Activated naive CD4-positive, alpha-beta T cell treated with anti-CD3 and anti-CD28 coated beads, Interleukin-2, amount 50 U/mL, for 16 hours (primary cell): ENCODE data around the gene CKMT2.
"Not testable (repeated sequence)": the region's sequence is repeated elsewhere in the genome, so short reads cannot be mapped to it uniquely, and the experiment has no call there.

Source experiments
- DNase-seq: peaks from one replicate; pipeline ENCODE4 v3.0.0-alpha.2; 2020

The CKMT2 gene

DNA sequence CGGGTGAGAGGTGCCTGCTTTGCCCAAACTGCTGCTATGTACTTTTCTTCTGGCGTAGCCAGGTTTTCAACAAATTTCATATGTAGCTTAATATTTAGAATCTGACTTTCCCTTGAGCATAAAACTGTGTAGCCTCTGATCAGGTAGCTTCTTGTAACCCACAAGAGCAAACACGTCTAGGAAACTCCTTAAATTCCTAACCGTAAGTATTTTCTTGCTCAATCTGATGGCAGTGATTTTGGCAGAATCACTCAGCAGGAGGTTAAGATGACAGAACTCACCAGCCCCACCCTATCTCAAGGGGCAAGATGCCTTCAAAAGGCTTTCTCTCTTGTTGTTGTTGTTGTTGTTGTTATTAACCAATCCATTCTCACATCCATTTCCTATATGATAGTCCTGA, 20.8 kb downstream of the CKMT2 start:
- no peak for DNase-seq

DNA sequence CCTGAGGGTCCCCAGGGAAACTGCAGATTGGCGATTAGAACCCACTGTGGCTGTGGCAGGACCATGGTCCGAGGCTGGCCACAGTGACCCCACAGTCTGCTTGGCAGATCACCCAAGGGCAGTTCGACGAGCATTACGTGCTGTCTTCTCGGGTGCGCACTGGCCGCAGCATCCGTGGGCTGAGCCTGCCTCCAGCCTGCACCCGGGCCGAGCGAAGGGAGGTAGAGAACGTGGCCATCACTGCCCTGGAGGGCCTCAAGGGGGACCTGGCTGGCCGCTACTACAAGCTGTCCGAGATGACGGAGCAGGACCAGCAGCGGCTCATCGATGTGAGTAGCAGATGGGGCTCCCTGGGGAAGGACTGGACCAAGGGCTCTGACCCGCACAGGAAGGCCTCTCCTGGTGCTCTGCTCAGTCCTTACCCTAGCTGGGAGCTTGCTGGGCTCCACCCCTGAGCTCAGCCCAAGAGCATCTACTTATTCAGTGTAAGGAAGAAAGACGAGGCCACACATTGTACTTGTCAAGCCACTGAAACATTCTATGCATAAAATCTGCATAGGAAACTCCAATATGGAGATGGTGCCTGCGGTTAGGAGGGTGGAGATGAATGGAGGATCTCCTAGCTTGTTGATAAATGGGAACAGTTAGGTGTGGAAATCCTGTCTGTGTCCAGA, 21.9 kb downstream of the CKMT2 start:
- no peak for DNase-seq

DNA sequence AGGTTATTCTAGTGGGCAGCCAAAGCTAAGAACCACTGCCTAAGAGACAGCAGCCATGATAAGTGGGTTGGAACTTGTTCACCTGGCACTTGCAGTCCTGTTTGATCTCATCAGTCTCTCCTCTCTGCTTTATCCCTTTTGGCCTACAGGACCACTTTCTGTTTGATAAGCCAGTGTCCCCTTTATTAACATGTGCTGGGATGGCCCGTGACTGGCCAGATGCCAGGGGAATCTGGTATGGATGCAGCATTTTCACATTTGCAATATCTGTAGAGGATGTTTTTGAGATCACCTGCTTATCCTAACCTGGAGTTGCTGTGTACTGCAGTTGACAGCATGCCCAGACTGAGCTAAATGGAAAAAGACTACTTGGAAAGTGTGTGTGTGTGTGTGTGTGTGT, 23.6 kb downstream of the CKMT2 start:
- no peak for DNase-seq

DNA sequence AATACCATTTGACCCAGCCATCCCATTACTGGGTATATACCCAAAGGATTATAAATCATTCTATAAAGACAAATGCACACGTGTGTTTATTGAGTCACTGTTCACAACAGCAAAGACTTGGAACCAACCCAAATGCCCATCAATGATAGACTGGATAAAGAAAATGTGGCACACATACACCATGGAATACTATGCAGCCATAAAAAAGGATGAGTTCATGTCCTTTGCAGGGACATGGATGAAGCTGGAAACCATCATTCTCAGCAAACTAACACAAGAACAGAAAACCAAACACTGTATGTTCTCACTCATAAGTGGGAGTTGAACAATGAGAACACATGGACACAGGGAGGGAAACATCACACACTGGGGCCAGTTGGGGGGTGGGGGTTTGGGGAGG, 29.7 kb downstream of the CKMT2 start:
- DNase-seq, result not testable (repeated sequence)

DNA sequence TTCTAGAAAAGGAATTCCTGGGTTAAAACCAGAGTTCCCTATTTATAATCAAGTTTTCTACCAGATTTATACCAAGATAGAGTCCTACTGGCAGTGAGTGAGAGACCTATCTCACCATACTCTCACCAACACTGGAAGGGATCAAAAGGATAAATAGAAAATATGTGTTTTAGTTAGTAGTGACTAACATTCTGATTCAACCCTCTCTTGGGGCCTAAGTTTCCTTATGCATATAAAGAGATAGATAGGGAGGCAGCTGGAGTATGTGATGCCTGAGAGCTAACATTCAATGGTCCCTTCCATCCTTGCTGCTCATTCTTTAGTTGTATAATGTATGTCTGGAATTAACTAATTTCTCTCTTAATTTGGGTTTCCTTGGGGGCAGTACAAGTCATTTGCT, 32.0 kb downstream of the CKMT2 start:
- DNase-seq, result no peak

DNA sequence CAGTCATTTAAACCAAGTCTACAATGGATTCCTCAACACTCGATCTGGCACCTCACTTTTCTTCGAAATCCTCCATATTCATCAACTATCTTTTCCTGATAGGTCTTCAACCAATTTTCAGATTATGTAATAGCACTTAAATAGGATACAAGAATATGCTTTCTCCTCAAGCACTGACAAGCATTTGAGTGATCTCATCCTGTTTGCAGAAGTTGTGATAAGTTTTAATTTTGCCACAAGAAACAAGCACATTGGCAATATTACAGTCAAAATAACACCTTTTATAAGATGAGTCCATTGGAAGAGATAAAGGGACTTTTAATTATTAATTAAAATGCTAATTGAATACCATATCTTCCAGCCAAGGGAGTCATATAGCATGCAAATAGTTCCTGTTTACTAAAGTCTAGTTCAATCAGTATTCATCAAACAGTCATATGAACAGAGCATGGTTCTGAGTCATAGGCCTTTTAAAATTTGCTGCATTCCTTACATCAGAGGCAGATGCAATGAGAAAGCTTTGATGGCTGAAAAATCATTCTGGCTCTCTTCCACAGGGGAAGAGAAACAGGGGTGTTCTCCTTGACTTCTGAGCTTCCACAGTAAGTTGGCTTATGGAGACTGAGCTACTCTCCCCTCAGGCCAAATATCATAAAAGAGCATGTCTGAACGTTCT, 35.5 kb downstream of the CKMT2 start:
- no peak for DNase-seq

DNA sequence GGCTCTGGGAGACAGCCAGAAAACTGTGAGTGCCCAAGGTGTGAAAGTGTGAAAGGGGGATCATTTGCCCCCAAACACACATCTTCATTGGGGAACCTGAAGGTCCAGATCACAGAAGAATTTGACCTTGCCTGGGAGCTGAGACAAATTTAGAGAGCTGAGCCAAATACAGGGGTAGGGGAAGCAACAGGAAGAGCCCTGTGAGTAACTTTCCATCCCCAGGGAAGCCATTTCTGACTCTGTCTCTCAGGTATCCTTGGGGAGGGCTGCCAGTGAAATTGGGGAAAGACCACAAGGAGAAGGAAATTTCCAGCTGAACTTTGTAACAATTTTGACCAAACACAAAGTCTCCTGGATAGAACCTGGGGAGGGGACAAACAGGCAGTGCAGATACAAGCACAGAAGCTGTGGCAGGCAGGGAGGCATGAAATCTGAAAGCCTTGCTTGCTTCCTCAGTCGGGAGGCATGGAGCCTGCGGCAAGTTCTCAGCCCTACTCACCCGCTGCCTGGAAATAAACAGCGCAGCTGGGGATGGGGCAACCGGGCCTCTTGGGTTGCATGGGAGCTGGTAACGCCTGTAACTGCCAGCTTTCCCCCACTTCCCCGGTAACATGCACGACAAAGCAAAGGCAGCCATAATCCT, 36.8 kb downstream of the CKMT2 start:
- DNase-seq, result no peak

DNA sequence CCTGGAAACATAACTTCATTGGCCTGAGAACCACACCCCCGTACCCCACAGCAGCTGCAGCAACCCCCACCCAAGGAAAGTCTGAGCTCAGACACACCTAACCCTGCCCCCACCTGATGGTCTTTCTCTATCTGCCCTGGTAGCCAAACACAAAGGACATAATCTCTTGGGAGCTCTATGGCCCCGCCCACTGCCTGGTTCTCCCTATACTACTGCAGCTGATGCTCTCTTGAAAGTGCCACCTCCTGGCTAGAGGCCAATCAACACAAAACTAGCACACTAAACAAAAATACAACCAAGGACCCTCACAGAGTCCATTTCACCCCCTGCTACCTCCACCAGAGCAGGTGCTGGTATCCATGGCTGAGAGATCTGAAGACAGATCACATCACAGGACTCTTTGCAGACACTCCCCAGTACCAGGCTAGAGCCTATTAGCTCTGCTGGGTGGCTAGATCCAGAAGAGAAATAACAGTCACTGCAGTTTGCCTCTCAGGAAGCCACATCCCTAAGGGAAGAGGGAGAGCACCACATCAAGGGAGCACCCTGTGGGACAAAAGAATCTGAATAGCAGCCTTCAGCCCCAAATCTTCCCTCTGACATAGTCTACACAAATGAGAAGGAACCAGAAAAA, 37.4 kb downstream of the CKMT2 start:
- not testable (repeated sequence) for DNase-seq

DNA sequence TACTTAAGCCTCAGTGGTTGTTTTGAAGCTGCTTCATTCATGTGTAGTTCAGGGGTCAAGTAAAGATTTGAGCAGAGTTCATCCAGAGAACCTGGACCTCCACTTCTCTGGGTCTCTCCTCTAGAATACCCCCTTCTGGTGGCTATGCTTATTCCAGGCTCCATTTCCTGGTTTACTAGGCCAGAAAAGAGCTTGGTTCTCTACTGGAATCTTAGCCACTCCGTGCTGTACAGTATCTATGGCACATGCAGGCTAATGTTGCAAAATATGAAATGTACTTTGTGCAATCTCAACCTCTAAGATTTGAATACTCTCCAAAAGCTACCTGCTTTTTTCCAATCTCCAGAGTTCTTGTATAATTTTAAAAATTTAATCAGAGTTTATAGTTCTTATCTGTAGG, 50.9 kb downstream of the CKMT2 start:
- no peak for DNase-seq

DNA sequence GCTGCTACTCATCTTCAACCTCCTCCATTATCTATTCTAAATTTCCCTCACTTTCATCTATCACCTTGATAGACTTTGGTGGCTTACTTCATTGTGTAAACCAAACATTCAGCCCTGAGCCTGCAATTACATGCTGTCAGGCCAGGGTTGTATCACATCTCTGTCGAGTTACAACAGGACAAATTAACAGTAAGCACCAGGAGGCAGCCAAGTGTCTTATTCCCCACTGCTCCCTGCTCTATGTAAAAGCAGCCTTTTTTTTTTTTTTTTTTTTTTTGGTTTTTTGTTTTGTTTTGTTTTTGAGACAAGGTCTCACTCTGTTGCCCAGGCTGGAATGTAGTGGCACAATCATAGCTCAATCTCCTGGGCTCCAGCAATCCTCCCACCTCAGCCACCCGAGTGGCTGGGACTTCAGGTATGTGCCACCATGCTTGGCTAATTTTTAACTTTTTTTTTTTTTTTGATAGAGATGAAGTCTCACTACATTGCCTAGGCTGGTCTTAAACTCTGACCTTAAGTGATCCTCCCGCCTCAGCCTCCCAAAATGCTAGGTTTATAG, 53.0 kb downstream of the CKMT2 start:
- DNase-seq, result no peak

DNA sequence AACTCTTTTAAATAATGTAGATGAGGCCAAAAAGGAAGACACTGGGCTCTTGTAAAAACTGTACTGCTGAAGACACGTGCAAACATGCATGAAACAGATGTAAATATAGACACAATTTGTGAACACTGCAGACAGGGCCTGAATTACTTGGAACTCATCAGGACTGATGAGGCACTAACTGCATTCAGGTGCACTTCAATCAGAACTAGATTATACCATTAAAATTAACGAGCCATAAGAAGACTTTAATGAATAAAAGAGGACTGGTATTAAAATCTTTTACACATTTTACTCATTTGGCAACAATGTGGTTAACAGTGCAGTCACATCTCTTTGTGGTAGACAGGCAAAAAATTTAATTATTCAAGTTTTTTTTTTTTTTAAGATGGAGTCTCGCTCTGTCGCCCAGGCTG, 54.9 kb downstream of the CKMT2 start:
- no peak for DNase-seq

DNA sequence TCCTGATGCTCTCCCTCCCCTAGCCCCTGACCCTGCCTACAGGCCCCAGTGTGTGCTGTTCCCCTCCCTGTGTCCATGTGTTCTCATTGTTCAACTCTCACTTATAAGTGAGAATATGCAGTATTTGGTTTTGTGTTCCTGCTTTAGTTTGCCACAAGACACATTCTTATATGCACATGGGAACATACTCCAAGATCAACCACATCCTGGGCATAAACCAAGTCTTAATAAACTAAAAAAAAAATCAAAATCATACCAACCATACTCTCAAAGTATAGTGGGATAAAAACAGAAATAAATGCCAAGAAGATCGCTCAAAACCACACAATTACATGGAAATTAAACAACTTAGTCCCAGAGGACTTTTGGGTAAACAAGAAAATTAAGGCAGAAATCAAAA, 57.0 kb downstream of the CKMT2 start:
- DNase-seq, result no peak

DNA sequence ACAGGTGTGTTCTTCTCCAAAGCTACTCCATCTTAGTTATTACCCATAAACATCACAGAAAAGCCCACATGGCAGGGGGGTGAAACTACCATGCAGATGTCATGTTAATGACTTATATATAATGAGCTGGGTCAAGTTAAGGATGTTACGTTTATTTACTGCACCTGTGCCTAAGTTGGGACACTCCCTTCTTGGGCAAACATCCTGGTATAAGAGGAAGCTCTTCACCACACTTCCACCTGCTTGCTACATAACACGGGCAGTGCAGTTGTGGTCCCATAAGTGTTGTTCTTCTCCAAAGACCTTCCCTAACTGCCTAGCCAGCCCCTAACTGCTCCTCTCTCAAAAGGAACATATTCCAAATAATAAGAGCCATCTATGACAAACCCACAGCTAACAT, 59.0 kb downstream of the CKMT2 start:
- no peak for DNase-seq

DNA sequence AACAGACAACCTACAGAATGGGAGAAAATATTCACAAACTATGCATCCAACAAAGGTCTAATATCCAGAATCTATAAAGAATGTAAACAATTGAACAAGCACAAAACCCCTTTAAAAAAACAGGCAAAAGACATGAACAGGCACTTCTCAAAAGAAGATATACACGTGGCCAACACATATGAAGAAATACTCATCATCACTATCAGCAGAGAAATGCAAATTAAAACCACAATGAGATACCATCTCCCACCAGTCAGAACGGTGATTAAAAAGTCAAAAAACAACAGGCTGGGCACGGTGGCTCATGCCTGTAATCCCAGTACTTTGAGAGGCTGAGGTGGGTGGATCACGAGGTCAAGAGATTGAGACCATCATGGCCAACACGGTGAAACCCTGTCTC, 60.9 kb downstream of the CKMT2 start:
- not testable (repeated sequence) for DNase-seq

DNA sequence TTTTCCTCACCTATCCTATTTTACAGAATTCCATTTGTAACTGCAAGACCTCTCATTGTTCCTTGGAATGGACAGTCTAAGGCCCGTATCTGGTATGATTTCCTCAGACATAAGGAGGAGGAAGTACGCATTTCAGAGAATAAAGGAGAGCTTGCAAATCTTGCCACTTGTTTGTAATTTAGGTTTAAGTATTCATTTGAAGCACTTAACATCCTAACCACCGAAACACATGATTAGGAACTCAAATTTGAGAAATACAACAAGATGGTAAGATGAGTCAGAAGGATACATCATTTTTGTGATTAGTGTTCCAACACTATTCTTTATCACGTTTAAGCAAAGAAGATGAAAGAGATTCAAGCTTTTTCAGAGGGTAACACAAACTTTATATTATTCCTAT, 64.4 kb downstream of the CKMT2 start:
- no peak for DNase-seq

DNA sequence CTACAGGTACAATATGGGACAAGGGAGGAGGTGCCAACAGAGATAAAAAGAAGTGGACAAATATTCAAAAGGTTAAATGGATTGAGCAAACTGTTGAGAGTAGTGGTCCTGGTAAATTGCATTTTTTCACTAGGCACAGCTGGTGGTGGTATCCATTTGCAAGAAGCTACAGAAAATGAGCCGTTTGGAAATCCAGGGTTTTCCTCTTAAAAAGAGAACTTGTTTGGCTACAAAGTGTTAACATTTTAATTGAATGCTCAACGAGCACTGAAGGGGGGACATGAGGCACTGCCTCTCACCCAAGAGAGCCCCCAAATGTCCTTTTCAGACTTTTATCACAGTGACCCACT, 67.8 kb downstream of the CKMT2 start:
- DNase-seq, result no peak

DNA sequence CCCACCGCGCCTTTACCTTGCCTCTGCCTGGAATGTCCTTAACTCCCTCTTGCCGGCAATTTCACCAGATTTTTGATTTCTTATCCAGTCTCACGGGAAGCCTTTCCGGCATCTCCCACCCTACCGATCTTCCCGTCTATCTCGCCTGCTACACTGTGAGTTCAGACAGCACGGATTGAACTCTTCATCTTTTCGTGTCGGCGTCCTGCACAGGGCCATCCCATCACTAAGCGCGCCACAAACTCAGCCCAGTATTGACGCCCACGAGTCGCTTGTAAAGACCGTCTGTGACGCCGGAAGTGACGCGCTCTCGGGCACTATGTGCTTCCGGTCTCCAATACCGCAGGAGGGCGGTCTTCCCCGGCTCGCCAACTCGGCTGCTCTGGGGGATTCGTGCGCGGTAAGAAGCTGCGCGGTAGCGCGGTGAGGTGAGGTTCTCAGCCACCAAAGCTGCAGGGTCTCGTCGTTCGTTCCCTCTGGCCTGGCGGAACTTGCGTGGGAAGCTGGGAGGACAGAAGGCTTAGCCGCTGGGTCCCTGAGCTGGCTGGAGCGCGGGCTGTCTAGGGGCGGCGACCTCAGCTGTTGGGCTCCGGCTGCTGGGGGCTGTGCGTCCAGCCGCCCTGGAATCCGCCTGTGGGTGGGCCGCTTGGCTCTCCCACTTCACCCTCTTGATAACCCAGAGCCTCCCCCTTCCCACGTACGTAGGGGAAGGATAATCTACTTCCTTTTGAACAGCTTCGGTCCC, 68.3 kb downstream of the CKMT2 start, which contains the start of gene ZCCHC9:
ZCCHC9 (plus strand) TSS at position 317 of the 745 bp plus-strand sequence. CDS start 3,171 bp downstream, outside the sequence.
- DNase-seq, result peak; percentile 92

DNA sequence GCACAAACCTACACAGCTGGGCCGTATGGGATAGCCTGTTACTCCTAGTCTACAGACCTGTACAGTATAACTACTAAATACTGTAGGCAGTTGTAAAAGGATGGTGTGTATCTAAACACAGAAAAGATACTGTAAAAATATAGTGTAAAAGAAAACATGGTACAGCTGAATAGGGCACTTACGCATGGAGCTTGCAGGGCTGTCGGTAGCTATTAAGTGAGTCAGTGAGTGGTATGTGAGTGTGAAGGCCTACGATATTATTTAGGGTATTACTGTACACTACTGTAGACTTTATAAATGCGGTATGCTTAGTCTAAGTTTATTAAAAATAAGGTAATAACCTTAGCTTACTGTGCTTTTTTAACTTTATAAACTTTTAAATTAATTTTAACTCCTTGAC, 69.5 kb downstream of the CKMT2 start:
- no peak for DNase-seq

DNA sequence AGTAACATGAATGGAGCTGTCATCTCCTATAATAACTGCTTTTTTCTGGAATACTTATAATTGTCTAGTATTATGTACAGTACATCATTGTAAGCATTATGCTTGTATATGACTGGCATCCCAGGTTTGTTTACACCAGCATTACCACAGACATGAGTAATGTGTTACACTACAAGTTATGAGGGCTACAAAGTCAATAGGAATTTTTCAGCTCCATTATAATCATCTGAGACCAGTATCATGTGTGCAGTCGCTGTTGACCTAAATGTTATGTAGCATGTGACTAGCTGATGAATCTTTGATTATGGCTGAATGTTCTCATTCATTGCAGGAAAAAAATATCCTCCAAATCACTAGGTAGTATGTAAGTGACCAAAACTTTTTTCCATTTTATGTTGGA, 70.4 kb downstream of the CKMT2 start:
- DNase-seq, result no peak

DNA sequence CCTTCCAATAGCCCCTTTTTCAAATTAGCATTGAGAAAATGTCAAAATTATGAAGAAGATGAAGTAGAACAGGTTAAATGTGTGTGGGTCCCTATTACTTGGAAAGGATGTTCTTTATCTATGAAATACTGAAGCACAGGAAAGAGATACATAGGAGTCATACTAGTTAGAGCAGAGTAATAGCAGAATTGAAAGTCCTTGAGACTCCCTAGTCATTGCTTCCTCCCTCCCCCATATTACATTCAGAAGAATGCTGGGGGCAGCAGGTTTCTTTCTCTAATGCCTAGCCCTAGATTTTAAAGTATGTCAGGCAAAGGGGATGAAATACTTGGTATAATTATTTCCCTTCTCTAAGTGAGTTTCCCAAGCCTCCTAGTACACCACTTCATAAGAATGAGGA, 72.7 kb downstream of the CKMT2 start:
- DNase-seq, result no peak

DNA sequence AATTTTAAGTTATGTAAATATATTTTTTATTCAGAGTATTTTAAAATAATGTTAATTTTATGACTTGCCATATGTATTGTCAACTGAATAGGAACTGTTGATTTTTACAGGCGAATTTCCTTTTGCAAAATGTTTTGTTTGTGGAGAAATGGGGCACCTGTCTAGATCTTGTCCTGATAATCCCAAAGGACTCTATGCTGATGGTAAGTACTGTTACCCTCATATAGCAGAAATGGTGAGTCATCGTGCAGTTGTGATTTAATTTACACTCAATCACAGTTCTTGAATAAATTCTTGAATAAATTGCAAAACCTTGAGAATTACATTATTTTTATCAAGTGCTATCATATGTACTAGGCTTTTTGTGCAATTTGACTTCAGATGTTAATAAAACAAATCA, 75.7 kb downstream of the CKMT2 start:
- DNase-seq, result no peak

DNA sequence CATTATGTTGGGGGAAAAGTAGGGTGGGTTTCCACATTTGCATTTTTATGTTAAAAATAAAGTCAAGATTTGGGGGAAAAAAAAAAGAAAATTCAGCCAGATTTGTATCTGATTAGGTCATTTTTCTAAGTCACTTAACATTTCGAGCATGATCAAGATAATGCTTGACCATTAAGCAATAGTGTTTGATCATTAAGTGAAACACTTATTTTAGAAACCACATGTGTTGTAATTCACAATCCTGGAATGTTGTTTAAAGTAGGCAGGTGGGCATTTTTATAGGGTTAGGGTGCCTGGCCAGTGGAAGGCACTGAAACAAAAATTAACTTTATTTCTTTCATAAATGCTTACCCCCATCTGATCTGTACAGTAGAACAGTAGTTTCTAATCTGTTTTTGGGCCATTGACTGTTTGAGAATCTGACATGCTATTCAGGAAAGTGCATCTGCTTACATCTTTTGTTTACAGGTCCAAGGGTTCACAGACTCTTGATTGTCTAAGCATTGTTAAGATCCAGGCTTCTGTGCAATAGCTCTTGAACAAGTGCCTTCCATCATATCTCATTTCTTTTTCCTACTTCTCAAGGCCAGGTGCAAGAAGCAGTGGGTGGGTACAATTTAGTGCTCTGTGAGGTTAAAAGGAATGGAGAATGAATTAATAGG, 77.4 kb downstream of the CKMT2 start:
- no peak for DNase-seq
